Subcutaneous adipose tissue (tissue), 4 donors: Measurements from ENCODE around the gene CDH4. TPM values are rescaled to one million over a fixed set of nuclear protein-coding genes. Genes with fewer than 3 reads are reported as not detected.

Experiments
- total RNA-seq, 4 donors: library from RNA; depleted of rRNA; stranded (reverse); fragments of >200 nt; gene quantifications; one replicate each; pipeline ENCODE4 v1.1.0, GENCODE V29; 2016
- TF ChIP-seq, protein P1 (sequence below): fragments of 450-650 bp; IDR thresholded peaks from one replicate; pipeline ENCODE4 v1.5.1; 2016; ENCODE audit warnings: low read depth, mild to moderate bottlenecking, control low read depth, antibody characterized with exemption, moderate library complexity

CDH4 gene
- total RNA-seq, 4 donors from 2014 or later = not detected

DNA sequence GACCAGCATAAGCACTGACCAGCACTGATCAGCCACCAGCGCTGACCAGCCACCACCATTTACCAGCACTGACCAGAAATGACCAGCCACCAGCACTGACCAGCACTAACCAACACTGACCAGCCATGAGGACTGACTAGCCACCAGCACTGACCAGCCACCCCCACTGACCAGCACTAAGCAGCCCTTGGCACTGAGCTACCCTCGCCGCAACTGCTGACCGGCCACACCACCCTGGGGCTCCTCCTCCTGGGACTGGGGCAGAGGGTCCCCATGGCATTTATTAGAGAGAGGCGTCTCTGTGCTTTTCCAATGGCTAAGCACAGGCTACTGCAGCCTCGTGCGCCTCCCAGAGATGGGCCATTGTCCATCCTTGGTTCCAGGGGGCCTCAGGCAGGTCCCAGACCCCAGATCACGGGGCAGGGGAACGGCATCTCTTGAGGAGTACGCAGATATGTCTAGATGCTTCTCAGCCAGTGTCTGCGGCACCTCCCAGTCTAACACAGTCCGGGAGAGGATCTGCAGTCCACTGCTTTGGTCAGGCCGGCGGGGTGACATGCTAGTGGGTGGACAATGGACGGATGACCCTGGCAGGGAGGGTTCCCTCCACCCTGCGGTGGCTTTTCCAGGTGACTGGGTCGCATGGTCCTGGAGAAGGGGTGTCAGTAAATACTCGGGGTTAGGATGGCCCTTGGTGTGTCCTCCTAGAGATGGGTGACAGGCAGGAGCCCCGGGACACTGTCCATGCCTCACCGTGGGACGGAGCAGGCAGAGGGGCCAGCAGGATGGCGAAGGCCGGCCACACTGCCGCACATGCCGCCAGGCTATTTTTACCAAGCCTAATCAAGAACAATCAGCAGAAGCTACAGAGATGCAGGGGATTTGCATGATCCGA, 645.6 kb downstream of the CDH4 start:
- TF ChIP-seq, protein P1, sequence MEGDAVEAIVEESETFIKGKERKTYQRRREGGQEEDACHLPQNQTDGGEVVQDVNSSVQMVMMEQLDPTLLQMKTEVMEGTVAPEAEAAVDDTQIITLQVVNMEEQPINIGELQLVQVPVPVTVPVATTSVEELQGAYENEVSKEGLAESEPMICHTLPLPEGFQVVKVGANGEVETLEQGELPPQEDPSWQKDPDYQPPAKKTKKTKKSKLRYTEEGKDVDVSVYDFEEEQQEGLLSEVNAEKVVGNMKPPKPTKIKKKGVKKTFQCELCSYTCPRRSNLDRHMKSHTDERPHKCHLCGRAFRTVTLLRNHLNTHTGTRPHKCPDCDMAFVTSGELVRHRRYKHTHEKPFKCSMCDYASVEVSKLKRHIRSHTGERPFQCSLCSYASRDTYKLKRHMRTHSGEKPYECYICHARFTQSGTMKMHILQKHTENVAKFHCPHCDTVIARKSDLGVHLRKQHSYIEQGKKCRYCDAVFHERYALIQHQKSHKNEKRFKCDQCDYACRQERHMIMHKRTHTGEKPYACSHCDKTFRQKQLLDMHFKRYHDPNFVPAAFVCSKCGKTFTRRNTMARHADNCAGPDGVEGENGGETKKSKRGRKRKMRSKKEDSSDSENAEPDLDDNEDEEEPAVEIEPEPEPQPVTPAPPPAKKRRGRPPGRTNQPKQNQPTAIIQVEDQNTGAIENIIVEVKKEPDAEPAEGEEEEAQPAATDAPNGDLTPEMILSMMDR = no peak

DNA sequence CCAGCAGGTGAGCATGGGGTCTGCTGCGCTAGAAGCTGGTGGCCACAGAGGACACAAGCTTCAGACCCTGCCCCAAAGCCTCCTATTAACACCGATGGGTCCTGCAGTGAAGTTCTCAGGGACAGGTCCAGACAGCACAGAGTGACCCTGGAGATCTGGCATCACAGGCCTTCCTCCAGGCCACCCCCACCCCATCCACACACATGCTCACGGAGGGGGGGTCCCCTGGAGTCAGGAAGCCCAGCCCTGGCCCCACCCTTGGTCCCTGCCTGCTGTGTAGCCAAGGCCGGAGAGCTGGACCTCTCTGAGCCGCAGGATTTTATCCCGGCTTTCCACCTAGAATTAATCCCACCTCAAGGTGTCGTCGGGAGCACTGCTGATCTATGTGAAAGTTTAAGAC, 646.3 kb downstream of the CDH4 start:
- TF ChIP-seq, protein P1 = no peak

DNA sequence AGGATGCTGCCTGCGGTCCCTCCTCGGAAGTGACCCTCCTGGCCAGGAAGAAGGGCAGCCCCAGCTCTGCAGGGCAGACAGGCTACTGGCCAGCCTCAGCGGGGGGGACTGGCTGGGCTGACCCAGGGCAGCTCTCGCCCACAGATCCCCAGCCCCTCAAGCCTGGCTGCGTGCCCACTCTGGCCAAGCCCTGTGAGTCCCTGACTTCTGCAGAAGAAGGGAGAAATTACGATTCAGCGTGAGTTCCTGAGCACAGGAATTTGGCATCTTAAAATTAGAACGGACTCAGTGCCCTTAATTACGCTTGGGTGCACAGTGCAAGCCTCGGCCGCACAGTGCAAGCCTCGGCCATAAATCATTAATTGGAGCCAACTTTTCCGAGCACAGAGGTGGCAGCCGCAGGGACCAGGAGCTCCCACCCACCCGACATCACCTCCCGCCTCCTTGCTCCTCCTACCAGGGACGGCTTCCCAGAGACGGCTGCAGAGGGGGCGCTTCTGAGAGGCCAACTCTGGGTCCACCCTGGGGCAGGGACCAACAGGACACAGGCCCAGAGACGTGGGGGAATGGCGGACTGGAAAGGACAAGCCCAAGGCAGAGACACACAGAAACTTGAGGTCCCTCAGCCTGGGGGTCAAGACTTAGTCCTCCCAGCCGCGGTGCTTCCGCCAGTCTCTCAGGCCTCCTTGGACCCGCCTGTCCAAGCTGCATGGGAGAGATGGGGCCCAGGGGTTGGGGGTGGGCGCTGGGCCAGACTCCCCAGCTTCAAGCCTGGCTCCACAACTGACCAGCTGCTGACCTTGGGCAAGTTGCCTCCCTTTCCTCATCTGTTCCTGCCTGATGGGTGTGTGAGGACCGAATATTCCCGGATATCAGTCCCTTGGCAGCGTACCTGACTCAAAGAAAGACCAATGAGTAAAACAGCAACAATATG, 648.2 kb downstream of the CDH4 start:
- TF ChIP-seq, protein P1 = no peak

DNA sequence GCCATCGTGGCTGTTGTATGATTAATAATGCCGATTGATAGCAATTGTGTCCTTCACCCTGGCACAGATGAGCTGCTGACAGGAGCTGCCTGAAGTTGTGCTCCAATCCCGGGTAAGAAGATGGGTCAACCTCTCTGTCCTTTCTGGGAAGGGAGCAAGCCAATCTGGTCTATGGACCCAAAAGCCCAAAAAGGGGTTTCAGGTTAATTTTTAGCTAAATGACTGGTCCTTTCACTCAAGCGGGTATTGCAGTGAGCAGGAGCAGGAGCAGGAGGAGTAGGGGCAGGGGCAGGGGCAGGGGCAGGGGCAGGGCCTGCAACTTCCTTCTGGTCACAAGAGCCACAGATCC, 648.9 kb downstream of the CDH4 start:
- TF ChIP-seq, protein P1 = no peak

DNA sequence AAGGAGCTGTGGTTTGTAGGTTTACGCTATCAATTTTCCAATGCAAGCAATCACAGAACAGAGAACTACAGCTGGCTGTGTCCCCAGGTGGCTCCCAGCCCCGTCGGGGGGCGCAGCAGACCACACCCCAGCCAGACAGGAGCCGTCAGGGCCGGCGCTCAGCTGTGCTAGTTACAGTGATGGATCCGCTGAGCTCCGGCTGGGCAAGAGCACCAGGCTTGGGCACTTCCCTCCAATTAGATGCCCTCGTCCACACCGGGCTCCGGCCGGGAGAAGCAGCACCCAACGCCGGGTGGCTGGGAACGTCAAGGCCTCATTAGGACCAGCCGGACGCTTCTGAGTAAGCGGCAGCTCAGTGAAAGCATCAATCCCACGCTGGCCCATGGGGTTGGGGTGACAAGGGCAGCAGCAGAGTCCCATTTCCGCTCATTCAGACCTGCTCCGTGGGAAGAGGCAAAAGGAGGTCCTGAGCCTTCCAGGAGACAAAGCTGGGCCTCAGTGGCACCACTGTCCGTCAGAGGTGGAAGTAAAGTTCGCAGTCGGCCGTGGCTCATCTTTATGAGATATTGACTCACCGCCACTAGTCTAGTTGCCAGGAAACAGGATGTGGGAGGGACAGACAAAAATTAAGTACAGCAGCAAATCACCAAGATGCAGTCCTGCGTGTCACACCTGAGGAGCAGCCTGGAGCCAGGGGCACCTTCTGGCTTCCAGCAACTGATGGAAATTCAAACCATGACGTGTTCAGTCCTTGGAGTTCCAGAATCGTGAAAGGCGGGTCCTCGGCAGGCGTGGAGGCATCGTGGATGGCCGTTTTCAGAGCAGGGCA, 649.5 kb downstream of the CDH4 start:
- TF ChIP-seq, protein P1 = no peak

DNA sequence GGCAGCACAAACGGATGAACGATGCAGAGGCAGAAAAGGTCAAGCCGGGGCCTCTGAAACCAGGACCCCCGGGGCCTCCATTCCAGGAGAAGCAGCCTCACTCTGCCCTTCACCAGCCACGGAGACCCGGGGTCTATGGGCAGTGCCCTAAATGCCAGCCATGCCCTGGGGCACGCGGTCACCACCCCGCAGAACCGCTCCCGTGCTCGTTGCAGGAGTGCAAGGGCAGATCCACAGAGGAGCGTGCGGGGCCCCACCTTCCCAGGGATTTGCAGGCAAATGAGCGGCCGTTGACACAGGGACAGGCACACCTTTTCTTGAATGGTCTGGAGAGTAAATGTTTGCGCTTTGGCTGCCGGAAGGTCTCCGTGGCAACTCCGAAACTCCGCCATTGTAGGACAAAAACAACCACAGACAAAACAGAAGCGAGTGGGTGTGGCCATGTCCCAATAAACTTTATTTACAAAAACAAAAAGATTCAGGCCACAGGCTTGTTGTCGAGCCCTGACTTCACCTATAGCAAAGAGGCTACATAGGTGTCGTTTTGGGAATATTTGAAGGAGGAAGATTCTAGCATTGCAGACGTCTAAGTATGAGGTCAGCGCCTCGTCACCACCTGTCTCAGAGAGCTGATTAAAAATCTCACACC, 650.3 kb downstream of the CDH4 start:
- TF ChIP-seq, protein P1 = no peak
